Activated T-helper 2 cell treated with anti-CD3 and anti-CD28 coated beads, Interferon-gamma antibody, Interleukin-2, Interleukin-4, amounts not matched to agents 10 μg/mL and 5 μg/mL and 100 μg/mL, durations not matched to agents 14 hours and 24 hours and 36 hours (primary cell): ENCODE measurements around the gene SEC23A. TPM values are rescaled to one million over a fixed set of nuclear protein-coding genes. Genes with fewer than 3 reads are reported as not detected.
"Not testable (repeated sequence)": the region's sequence is repeated elsewhere in the genome, so short reads cannot be mapped to it uniquely, and the experiment has no call there.

ENCODE experiments used
- DNase-seq: peaks from one replicate; pipeline ENCODE4 v3.0.0; 2021; ENCODE audit warnings: low spot score
- H3K27ac Mint-ChIP-seq: one replicate; pipeline ENCODE4 v1.8.0; 2021; ENCODE audit warnings: mixed read lengths
- H3K27me3 Mint-ChIP-seq: one replicate; pipeline ENCODE4 v1.8.0; 2021; ENCODE audit warnings: low read depth, mixed read lengths
- H3K36me3 Mint-ChIP-seq: one replicate; pipeline ENCODE4 v1.8.0; 2021; ENCODE audit warnings: low read depth, mixed read lengths
- H3K4me1 Mint-ChIP-seq: one replicate; pipeline ENCODE4 v1.8.0; 2021; ENCODE audit warnings: low read depth, mixed read lengths
- H3K4me3 Mint-ChIP-seq: one replicate; pipeline ENCODE4 v1.8.0; 2021; ENCODE audit warnings: low read depth, mild to moderate bottlenecking, moderate library complexity, mixed read lengths
- H3K9me3 Mint-ChIP-seq: one replicate; pipeline ENCODE4 v1.8.0; 2021; ENCODE audit warnings: mixed read lengths
- intact Hi-C: fragments of 100-400 bp; cut with micrococcal nuclease; formaldehyde crosslinking; loops from one replicate; pipeline ENCODE4 v1.15.1; 2023
- total RNA-seq: library from RNA; stranded (reverse); gene quantifications from 2 replicates; pipeline ENCODE4 v1.2.3, GENCODE V29; 2022

The SEC23A gene
- total RNA-seq, 1 donor from 2014 or later: 76.4 TPM

DNA sequence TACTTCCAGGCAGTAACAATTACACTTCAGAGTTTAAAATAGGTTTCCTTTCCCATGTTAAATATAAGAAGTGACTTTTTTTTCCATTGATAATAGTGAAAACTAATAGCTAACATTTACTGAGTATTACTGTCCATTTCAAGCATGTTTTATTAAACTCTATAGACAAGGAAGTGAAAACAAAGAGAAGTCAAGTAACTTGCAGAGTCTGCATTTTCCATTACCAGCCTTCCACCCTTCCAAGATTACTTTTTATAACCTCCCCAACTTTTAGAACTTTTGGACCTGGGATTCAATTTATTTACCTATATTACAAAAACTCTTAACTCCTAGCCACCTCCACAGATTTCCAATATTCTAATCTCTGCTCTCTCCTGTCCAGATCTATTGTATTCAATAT lies 67.7 kb downstream of the SEC23A start:
- H3K4me1 Mint-ChIP-seq: peaks cover 10% of the 10 kb centered on the region
- no peak overlapping the region for H3K27ac Mint-ChIP-seq
- no peaks in the 10 kb centered on the region for H3K27me3 Mint-ChIP-seq
- no peaks in the 10 kb centered on the region for H3K9me3 Mint-ChIP-seq
- H3K36me3 Mint-ChIP-seq: peaks cover 23% of the 10 kb centered on the region
- no peak overlapping the region for H3K4me3 Mint-ChIP-seq
- intact Hi-C loops: no loop called here
- no peak for DNase-seq

GRCh38 chr14:39034481-39035296 lies 68.3 kb downstream of the SEC23A start:
- Mint-ChIP-seq H3K27me3 (no peaks in the 10 kb centered on the region), H3K36me3 (peaks cover 27% of the 10 kb centered on the region), H3K27ac (no peak overlapping the region), H3K4me1 (peaks cover 10% of the 10 kb centered on the region), H3K4me3 (no peak overlapping the region), H3K9me3 (no peaks in the 10 kb centered on the region)
- DNase-seq: no peak
- intact Hi-C loops: no loop called here

DNA sequence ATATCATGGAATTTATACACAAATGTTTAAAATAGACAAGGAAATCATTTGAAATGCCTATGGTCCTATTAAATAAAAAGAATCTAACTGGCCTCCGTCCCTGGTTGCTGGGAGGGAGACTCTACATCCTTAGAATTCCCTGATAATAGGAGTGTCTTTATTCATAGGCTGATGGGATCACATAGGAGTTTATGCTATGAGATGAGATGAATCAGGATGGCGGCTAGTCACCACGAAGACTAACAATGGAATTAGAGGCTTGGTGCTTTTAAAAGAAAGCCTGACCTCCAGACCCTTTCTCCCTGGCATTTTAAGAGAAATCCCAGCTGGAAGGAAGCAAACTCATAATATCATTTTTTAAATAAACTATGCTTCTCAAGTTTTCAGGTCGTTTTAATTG lies 69.7 kb downstream of the SEC23A start:
- DNase-seq: no peak
- H3K27ac Mint-ChIP-seq: no peak overlapping the region
- intact Hi-C loops: no loop called here
- H3K27me3 Mint-ChIP-seq: no peaks in the 10 kb centered on the region
- H3K36me3 Mint-ChIP-seq: peaks cover 37% of the 10 kb centered on the region
- H3K4me3 Mint-ChIP-seq: no peak overlapping the region
- H3K4me1 Mint-ChIP-seq: no peaks in the 10 kb centered on the region
- H3K9me3 Mint-ChIP-seq: no peaks in the 10 kb centered on the region

- Mint-ChIP-seq H3K4me1 (peaks cover 4% of the 10 kb centered on the region), H3K36me3 (peaks cover 33% of the 10 kb centered on the region), H3K4me3 (no peak overlapping the region), H3K27ac (no peak overlapping the region), H3K9me3 (no peaks in the 10 kb centered on the region), H3K27me3 (no peaks in the 10 kb centered on the region)
- intact Hi-C loops: no loop called here
- DNase-seq: no peak
These were observed 72.8 kb downstream of the SEC23A start for GRCh38 chr14:39030209-39030608.

- no peaks in the 10 kb centered on the region for H3K27me3 Mint-ChIP-seq
- H3K9me3 Mint-ChIP-seq: no peaks in the 10 kb centered on the region
- no peak for DNase-seq
- H3K4me3 Mint-ChIP-seq: no peak overlapping the region
- intact Hi-C loops: no loop called here
- peaks cover 4% of the 10 kb centered on the region for H3K4me1 Mint-ChIP-seq
- H3K36me3 Mint-ChIP-seq: peaks cover 33% of the 10 kb centered on the region
- no peak overlapping the region for H3K27ac Mint-ChIP-seq
These were observed 73.2 kb downstream of the SEC23A start for GRCh38 chr14:39029789-39030188.

DNA sequence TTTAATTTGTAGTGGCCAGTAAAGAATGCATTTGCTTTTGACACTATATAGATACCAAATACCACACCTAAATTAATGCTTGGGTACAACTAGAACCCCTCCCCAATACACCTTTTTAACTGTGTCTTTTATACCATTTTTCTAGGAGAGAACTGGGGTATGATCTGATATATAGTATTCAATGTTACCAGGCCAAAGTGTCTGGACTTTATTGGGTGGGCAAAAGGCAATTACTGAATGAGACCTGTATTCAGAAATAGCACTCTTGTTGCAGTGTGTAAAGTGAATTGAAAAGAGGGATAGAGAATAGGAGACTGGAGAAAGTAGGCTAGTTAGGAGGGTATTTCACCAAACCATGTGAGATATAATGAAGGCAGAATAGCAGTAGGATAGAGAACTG lies 74.4 kb downstream of the SEC23A start:
- H3K4me3 Mint-ChIP-seq: no peak overlapping the region
- H3K36me3 Mint-ChIP-seq: peaks cover 33% of the 10 kb centered on the region
- no peak overlapping the region for H3K27ac Mint-ChIP-seq
- H3K9me3 Mint-ChIP-seq: no peaks in the 10 kb centered on the region
- peaks cover 4% of the 10 kb centered on the region for H3K4me1 Mint-ChIP-seq
- H3K27me3 Mint-ChIP-seq: no peaks in the 10 kb centered on the region
- intact Hi-C loops: no loop called here
- DNase-seq: no peak

GRCh38 chr14:39025810-39026627 lies 77.0 kb downstream of the SEC23A start:
- intact Hi-C loops: no loop called here
- H3K9me3 Mint-ChIP-seq: no peaks in the 10 kb centered on the region
- peaks cover 4% of the 10 kb centered on the region for H3K4me1 Mint-ChIP-seq
- H3K27me3 Mint-ChIP-seq: no peaks in the 10 kb centered on the region
- H3K27ac Mint-ChIP-seq: no peak overlapping the region
- peaks cover 25% of the 10 kb centered on the region for H3K36me3 Mint-ChIP-seq
- no peak for DNase-seq
- no peak overlapping the region for H3K4me3 Mint-ChIP-seq

GRCh38 chr14:39025250-39025809 lies 77.7 kb downstream of the SEC23A start:
- intact Hi-C loops: no loop called here
- H3K27me3 Mint-ChIP-seq: no peaks in the 10 kb centered on the region
- DNase-seq: no peak
- H3K4me1 Mint-ChIP-seq: peaks cover 4% of the 10 kb centered on the region
- H3K4me3 Mint-ChIP-seq: no peak overlapping the region
- peaks cover 18% of the 10 kb centered on the region for H3K36me3 Mint-ChIP-seq
- H3K9me3 Mint-ChIP-seq: no peaks in the 10 kb centered on the region
- H3K27ac Mint-ChIP-seq: no peak overlapping the region

GRCh38 chr14:39023939-39024871 lies 78.8 kb downstream of the SEC23A start:
- H3K4me1 Mint-ChIP-seq: peaks cover 4% of the 10 kb centered on the region

GRCh38 chr14:39017096-39018016 lies 85.7 kb downstream of the SEC23A start:
- H3K4me1 Mint-ChIP-seq, DNase-seq, H3K4me3 Mint-ChIP-seq, H3K9me3 Mint-ChIP-seq, H3K27ac Mint-ChIP-seq, intact Hi-C loops, H3K27me3 Mint-ChIP-seq, H3K36me3 Mint-ChIP-seq: not testable (repeated sequence)

More at GRCh38 chr14:39023939-39024871, 78.8 kb downstream of the SEC23A start:
- peaks cover 7% of the 10 kb centered on the region for H3K36me3 Mint-ChIP-seq
- H3K9me3 Mint-ChIP-seq: no peaks in the 10 kb centered on the region
- no peaks in the 10 kb centered on the region for H3K27me3 Mint-ChIP-seq
- H3K4me3 Mint-ChIP-seq: no peak overlapping the region
- intact Hi-C loops: no loop called here
- no peak for DNase-seq
- H3K27ac Mint-ChIP-seq: no peak overlapping the region

- Mint-ChIP-seq H3K4me3 (no peak overlapping the region), H3K4me1 (no peaks in the 10 kb centered on the region), H3K27me3 (no peaks in the 10 kb centered on the region), H3K36me3 (no peaks in the 10 kb centered on the region), H3K9me3 (no peaks in the 10 kb centered on the region), H3K27ac (no peak overlapping the region)
- no peak for DNase-seq
- intact Hi-C loops: no loop called here
These were observed 86.3 kb downstream of the SEC23A start for GRCh38 chr14:39016733-39017095.
